A172 (cell line): ENCODE data around the gene NR0B1. TPM values are rescaled to one million over a fixed set of nuclear protein-coding genes. Genes with fewer than 3 reads are reported as not detected.
A peak's percentile ranks its signal among the peaks of the same experiment; 100 is the strongest.

Source experiments
- DNase-seq: peaks from one replicate; pipeline ENCODE4 v3.0.0-alpha.2; 2015; ENCODE audit warnings: low spot score
- total RNA-seq: library from RNA; depleted of rRNA; stranded (reverse); fragments of >200 nt; shearing (Covaris generic); gene quantifications from 2 replicates; pipeline ENCODE4 v1.2.3, GENCODE V29; 2014; rRNA removed

Gene NR0B1
- not detected in 2 replicates for total RNA-seq

GRCh38 chrX:30309139-30309571 is at the start of gene NR0B1:
Gene NR0B1, minus strand, starts transcription at chrX:30309390. Its CDS starts 27 bp downstream, at chrX:30309363.
- no peak for DNase-seq

GRCh38 chrX:30349946-30350345 is 40.8 kb upstream of the NR0B1 start:
- DNase-seq, result no peak

GRCh38 chrX:30343206-30343605 is 34.0 kb upstream of the NR0B1 start:
- no peak for DNase-seq

- no peak for DNase-seq
Measured at GRCh38 chrX:30340753-30341152, 31.6 kb upstream of the NR0B1 start.

- no peak for DNase-seq
Measured at GRCh38 chrX:30327762-30328161, 18.6 kb upstream of the NR0B1 start.

GRCh38 chrX:30317308-30317707 is 8.1 kb upstream of the NR0B1 start:
- DNase-seq, result no peak

GRCh38 chrX:30313322-30313721 is 4.1 kb upstream of the NR0B1 start:
- DNase-seq, result peak; percentile 25

GRCh38 chrX:30312858-30313257 is 3.7 kb upstream of the NR0B1 start:
- peak; percentile 39 for DNase-seq

- no peak for DNase-seq
Measured at GRCh38 chrX:30310429-30311206, 1.4 kb upstream of the NR0B1 start.

GRCh38 chrX:30308263-30309138 is 689 bp downstream of the NR0B1 start:
- no peak for DNase-seq

- no peak for DNase-seq
Measured at GRCh38 chrX:30307466-30307865, 1.7 kb downstream of the NR0B1 start.

- DNase-seq, result no peak
Measured at GRCh38 chrX:30304866-30305265, 4.3 kb downstream of the NR0B1 start.

GRCh38 chrX:30302956-30303355 is 6.2 kb downstream of the NR0B1 start:
- DNase-seq, result peak; percentile 36

- no peak for DNase-seq
Measured at GRCh38 chrX:30301963-30302362, 7.2 kb downstream of the NR0B1 start.

- no peak for DNase-seq
Measured at GRCh38 chrX:30301208-30301607, 8.0 kb downstream of the NR0B1 start.

- no peak for DNase-seq
Measured at GRCh38 chrX:30296408-30297254, 12.6 kb downstream of the NR0B1 start.

GRCh38 chrX:30283456-30284200 is 25.6 kb downstream of the NR0B1 start:
- DNase-seq, result peak; percentile 95

GRCh38 chrX:30282527-30282926 is 26.7 kb downstream of the NR0B1 start:
- DNase-seq, result no peak

- no peak for DNase-seq
Measured at GRCh38 chrX:30280428-30280827, 28.8 kb downstream of the NR0B1 start.

- DNase-seq, result peak; percentile 35
Measured at GRCh38 chrX:30278365-30278764, 30.8 kb downstream of the NR0B1 start.

GRCh38 chrX:30275498-30275897 is 33.7 kb downstream of the NR0B1 start:
- peak; percentile 28 for DNase-seq
